Activated T-helper 1 cell treated with Interleukin-2 at 50 U/mL for 16 hours (primary cell): ENCODE data around the gene GHR.
"Not testable (repeated sequence)": the region's sequence is repeated elsewhere in the genome, so short reads cannot be mapped to it uniquely, and the experiment has no call there.

Source experiments
- DNase-seq: peaks from one replicate; pipeline ENCODE4 v3.0.0-alpha.2; 2020; ENCODE audit warnings: low read depth

The GHR gene

DNA sequence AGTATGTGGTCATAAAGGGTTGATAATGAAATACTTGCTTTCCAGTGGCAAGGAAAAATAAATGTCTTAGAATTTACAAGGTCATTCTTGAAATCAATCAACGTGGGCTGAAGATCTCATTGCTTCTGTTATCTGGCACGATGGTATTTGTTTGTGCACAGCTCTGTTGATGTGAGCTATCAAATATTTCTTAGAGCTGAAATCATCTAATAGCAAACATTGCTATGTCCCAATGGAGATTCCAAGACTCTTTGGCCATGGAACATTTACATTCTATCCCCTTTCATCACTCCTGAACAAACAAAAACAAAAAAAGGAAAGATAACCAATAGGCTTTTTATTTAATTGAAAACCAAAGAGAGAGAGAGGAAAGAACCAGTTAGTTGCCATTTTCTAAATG lies 221.9 kb downstream of the GHR start:
- DNase-seq = no peak

DNA sequence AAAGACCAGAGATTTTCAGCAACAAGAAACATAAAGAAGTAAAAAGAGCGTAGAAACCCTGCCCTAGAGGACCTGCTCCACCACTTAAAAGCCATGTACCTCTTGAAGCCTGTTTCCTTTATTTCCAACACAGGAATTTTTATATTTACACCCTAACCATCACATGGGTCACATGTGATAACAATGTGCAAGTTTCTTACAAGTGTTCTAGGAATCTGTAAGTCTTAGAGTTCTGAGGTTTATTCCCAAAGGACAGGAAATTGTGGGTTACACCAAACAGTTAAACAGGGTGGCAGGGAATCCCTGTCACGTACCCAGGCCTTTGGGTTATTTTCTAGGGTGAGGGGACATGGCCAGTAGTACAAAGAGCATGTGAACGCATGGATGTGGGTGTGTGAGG lies 224.8 kb downstream of the GHR start:
- no peak for DNase-seq

DNA sequence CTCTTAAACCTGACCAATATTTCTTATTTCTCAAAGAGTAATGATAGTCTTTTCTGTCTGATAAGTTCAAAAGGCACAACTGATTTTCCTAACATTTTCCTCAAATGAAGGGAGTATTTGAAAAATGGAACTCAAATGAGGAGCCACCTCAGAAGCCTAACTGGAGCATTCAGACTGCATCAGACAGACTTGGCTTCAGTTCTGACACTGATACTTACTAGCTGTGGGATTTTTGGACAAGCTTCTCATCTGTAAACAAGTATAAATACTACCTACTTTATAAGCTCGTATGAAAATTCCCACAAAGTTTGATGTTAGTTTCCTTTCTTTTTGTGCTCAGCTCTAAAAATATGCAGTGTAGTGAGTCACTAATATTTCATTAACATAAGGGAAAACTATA lies 225.7 kb downstream of the GHR start:
- no peak for DNase-seq

DNA sequence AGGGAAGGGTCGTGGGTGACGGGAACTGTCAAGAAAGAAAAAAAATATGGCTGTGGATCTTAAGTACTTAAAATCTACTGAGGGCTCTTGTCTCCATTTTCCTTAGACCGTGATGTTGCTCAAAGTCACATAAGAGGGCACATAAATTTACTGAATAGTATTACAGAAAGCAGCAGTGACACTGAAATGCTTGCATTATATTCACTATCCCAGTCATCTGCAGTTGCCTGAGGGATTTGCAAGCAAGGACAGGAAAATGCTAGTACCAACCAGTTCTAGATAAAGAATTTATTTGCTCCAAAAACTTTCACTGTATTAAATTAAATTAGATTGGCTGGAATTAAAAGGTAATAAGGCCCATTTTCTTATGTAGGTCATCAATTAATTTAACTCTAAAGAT lies 226.8 kb downstream of the GHR start:
- DNase-seq = no peak

DNA sequence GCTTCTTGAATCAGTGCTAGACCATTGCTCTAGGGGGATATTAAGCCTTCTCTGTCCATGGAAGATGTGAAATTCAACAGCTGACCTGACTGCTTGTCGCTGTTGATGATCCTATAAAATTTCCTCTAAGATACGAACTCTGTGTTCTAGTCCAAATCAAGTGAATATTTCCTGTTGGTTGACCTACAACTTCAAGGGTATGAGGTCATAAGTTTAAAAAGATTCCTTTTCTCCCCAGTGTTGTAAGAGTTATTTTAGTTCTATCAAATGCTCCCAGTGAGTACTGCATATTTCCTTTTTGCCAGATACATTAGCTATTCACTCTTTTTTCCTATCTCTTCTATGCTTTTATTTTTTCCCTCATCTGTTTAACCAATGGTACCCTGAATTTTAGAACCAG lies 230.5 kb downstream of the GHR start:
- no peak for DNase-seq

DNA sequence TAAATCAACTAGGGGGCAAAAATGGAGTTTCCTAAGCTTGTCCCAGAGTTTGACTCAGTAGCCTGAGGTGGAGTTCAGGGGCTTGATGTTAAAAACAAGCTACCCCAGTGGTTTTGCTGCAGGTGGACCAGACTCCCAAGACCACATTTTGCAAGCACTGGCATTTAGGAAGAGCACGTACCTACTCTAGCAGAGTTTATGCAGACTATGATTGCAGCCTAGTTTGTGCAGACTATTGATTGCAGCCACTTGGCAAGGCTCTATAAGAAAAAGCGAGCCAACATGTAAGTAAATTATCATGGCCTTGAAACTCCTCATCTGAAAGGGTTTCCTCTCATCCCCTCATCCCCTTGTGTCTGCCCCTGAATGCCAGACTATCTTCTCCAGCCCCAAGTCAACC lies 231.4 kb downstream of the GHR start:
- DNase-seq = no peak

DNA sequence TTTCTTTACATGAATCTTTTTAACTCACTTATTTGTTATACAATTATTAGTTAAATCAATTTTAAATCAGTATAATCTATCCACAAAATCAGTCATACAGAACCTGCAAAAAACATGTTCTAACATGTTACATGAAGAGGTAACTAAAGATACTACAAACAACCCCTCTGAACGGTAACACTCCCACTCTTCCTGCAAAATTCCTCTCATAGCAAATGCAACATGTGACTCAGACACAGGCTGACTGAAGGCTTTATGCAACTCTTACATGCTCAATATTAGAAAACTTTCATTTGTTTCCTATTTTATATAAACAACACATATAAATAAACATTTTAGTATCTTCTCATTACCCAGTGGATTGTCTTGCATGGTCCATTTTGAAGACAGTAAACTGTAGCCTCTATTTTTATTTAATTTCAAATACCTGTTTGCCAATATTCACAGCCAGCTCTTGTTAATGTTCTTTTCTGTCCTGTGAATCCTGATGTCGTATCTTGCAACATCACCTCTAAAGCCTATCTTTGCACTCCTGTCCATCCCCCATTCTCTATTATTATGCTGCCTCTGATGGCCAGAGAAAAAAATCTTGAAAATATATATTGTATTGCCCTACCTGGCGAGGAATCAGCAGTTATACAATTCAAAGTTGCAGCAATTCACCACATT lies 232.9 kb downstream of the GHR start:
- DNase-seq = no peak

DNA sequence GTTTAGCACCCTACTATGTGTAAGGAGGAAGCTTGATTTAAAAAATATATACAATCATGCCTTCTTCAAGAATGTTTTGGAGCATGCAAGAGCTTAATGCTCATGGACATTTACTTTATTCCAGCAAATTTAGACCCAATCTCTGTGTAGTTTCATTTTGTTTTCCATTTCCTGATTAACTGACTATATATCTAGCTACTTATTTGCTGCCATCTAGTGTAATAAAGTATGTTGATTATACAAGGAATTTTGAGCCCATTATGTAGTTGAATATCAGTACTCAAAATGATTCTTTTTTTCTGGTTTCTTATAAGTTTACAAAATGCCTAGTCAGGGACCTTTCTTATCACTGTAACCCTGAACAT lies 233.4 kb downstream of the GHR start:
- no peak for DNase-seq

DNA sequence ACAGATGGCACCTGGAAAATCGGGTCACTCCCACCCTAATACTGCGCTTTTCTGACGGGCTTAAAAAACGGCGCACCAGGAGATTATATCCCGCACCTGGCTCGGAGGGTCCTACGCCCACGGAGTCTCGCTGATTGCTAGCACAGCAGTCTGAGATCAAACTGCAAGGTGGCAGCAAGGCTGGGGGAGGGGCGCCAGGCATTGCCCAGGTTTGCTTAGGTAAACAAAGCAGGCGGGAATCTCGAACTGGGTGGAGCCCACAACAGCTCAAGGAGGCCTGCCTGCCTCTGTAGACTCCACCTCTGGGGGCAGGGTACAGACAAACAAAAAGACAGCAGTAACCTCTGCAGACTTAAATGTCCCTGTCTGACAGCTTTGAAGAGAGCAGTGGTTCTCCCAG lies 236.6 kb downstream of the GHR start:
- not testable (repeated sequence) for DNase-seq

DNA sequence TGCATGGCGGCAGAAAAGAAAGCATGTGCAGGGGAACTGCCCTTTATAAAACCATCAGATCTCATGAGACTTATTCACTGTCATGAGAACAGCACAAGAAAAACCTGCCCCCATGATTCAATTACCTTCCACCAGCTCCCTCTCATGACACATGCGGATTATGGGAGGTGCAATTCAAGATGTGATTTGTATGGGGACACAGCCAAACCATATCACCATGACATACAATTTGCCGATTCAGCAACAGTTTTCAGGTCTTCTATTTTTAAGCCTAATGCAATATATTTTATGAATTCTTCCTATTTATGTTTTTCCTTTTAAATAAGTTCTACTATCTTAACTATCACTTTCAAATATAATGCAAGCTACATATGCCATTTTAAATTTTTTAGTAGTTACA lies 242.6 kb downstream of the GHR start:
- DNase-seq = no peak

DNA sequence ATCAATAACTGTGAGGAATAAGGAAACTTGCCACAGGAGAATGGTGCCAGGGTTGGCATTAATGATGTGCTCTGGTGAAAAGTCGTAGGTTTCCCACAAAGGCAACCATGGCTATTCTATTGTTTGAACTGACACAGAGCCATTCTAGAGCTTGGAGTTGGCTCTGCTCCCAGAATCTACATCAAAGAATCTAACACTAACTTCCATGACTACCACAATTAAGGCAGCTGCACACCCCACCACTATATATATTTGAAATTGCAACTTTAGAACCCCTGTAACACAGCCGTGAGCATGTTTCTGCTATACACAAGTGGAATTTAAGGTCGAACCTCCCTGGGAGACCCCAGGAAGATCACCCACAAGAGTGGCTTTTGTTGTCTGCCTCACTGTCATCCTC lies 243.6 kb downstream of the GHR start:
- no peak for DNase-seq

DNA sequence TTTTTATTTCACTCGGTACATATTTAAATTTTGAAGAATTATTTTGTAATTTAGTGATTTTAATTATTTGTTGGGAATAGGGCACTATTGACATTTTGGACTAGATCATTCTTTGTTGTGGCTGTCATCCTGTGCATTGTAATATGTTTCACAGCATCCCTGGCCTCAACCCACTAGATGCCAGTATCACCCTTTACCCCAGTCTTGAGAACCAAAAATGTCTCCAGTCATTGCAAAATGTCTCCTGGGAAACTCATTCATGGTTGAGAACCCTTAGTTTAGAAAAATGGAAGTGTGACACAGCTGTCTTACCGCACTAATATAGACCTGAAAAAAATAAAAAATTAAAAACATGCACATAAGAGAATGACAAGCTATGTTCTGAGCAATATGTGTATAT lies 245.0 kb downstream of the GHR start:
- no peak for DNase-seq

DNA sequence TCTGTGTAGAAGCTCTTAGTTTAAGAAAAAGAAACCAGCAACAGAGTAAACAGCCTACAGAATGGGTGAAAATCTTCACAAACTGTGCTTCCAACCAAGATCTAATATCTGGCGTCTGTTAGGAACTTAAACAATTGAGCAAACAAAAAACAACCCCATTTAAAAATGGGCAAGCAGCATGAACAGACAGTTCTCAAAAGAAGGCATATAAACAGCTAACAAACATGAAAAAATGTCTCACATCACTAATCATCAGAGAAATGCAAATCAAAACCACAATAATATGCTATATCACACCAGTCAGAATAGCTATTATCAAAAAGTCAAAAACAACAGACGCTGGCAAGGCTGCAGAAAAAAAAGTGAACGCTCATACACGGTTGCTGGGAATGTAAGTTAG lies 249.7 kb downstream of the GHR start:
- DNase-seq = no peak

DNA sequence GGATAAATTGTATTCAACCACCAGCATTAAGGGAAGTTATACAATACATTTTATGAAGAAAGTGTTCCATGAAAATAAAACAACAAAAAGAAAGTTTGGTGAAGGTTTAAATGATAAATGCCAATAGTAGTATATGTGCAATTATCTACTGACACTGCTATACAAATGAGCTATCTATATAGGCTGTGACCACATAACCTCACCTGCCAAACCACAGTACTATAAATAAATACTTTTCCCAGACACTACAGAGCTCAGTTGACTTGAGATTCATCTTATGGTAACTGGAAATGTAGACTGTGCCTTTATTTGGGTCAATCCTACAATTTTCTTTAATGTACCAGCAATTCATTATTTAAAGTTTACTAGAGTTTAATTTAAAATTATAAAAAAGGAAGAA lies 252.4 kb downstream of the GHR start:
- DNase-seq = no peak

DNA sequence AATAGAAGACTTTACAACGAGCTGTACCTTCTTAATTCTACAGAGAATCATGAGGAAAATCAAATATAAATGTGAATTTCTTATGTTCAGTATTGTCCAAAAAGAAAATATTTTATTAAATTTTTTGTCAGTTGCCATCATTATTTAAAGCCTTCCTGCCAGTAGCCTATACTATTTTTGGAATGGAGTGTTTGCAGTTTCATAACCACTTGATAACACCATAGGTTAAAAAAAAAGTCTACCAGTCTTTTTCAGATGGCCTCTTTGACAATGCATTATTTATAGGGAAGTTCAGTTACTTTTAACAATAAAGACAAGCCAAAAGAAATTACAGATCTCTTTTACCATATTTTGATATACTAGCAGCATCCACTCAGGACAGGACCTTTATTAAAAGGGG lies 253.1 kb downstream of the GHR start:
- no peak for DNase-seq

DNA sequence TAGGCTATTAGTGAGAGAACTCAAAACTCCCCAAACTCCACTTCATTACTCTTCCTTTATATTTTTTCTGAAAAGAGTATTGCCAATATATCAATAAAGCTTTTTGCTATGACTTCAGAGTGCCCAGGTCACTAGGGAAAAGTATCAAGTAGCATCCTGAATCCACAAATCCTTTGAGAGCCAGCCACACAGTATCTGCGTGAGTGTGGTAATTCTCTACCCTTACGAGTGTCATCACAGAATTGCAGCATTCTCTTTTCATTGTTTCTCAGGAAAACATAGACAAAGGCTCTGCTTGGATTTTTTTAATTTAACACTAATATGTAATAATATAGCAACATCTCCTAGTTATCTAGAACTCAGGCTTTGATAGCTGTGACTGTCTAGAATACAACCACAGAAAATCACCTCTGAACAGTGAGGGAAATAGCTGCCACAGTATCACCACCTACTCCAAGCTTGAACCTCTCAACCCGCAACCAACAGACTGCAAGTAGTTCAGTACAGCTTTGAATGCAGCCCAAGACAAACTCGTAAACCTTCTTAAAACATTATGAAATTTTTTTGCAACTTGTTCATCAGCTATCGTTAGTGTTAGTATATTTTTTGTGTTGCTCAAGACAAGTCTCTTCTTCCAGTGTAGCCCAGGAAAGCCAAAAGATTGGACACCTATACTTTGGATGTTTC lies 254.1 kb downstream of the GHR start:
- no peak for DNase-seq

DNA sequence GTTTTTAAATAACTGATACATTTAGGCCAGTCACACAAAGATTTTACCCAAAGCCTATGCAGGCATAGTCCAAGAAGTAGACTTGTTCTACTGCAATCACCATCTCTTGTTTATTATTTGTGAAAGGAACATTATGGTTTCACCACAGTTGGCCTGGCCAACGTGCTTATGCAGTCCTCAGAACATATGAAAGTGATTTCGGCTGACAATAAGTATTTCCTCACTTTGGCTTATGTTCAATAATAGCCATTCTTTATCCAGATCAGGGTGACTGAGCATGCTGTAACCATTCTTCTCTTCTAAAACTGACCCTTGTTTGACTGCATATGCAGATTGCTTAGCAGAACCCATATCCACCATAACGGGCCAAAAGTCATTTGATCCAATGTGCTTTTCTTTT lies 256.8 kb downstream of the GHR start:
- no peak for DNase-seq

DNA sequence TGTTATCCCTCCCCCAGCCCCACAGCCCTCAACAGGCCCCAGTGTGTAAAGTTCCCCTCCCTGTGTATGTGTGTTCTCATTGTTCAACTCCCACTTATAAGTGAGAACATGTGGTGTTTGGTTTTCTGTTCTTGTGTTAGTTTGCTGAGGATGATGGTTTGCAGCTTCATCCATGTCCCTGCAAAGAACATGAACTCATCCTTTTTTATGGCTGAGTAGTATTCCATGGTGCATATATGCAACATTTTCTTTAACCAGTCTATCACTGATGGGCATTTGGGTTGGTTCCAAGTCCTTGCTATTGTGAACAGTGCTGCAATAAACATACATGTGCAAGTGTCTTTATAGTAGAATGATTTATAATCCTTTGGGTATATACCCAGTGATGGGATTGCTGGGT lies 261.8 kb downstream of the GHR start:
- not testable (repeated sequence) for DNase-seq

DNA sequence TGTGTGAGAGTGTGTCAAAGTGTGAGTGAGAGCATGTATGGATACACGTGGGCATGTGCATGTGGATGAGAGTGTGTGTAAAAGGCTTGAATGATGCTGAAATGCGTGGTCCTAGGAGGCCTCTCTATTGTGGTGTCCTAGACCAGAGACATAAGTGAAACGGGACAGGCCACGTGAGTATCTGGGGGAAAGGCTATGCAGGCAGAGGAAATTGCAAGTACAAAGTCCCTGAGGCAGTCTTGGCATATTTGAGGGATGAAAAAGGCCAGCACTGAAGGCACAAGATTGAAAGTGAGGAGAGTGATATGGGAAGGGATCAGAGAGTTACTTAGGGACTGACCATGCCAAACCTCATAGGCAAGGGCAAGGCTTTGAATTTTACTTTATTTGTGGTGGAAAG lies 266.2 kb downstream of the GHR start:
- DNase-seq = no peak

DNA sequence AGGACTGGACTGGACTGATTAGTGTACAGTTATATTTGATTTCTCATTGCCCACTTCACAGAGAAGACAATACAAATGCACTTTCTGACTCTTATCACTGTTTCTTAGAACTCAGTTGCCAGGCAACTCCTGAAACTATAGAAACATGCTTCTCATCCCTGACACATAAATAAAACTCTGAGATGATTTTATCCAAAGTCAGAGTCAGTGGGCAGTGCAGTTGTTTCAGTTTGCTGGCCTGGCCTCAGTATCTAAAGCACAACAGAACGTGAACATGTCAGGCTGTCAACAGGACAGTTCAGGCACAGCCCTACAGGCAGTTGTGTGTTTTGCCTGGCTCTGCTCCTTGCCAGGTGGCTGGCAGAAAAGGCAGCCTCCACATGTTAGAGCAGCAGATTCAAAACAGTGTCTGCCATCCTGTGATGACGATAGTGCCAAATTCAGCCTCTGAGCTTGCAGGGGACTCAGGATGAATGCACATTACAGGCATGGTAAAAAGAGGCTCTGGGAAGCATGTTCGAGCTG lies 268.2 kb downstream of the GHR start:
- no peak for DNase-seq

DNA sequence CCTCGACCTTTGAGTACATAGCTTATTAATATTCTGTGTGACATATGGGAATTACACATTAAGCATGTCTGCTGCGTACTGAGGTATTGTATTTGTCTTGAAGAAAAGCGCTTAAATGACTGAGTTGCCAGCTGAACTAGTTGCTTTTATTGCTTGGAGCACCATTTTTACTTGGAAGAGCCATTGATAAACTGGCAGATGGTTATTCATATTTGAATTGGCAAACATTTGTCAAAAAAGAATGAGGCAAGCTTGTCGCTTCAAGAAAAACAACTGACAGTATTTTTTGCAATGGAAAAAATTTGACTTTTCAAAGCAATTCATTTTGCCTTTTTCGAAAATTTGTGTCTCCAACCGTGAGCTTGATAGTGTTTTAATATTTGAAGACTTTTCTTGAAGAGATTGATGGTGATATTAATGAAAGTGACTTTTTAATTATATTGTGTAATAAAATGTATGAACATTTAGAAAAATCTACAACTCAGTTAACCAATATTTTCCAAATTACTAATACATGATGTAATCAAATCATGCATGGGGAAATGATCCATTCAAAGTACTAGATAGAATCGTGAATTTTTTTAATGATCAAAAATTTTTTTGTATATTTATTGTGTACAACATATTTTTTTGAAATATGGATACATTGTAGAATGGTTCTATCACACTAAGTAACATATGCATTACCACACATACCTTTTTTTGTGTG lies 278.3 kb downstream of the GHR start:
- no peak for DNase-seq

DNA sequence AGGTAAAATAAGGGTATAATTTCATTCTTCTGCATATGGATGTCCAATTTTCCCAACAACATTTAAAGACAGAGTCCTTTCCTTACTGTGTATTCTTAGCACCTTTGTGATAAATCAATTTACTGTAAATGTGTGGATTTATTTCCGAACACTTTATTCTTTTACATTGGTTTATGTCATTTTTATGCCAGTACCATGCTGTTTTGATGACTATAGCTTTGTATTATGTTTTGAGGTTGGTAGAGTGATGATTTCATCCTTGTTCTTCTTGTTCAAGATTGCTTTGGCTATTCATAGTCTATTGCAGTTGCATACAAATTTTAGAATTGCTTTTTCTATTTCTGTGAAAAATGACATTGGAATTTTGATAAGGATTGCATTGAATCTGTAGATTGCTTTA lies 280.0 kb downstream of the GHR start:
- no peak for DNase-seq

DNA sequence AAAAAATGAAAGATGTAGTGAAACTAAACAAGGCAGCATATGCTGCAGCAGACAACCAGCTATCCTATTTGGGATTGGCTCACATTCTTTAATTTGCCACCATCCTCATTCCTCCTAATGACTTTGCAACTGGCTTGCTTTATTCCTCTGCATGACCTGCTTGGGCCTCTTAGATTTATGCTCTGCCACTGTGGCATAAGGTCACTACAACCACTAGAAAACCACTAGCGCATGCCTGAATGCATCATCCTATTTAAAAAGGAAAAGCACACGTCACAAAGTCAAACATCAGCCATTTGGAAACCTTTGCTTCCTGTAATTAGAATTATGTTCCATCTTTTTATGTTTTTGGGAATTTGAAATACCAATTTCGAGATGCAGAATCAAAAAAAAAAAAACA lies 292.5 kb downstream of the GHR start:
- DNase-seq = no peak
